ENCODE results near the gene SLC9A8. TPM values are rescaled to one million over a fixed set of nuclear protein-coding genes. Genes with fewer than 3 reads are reported as not detected.

The SLC9A8 gene
- total and polyA plus RNA-seq, 2 donors (not counting 3 experiments of a cell fraction or from before 2014, with no cell fraction given): 5.1 to 14.4 TPM

DNA sequence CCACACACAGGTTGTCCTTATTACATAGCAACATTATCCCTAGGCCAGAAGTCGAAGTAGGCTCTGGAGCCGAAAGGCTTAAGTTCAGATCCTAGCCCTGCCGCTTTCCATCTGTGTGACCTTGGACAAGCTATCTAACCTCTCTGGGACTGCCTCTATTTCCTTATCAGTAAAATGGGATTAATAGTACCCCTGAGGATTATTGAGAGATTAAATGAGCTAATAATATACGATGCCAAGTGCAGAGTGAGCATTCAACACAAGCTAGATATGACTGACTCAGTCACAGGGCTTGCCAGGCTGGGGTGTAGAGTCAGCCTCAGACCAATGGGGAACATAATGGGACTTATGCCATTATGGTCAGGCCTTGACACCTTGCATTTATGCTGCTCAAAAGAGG lies 111.6 kb downstream of the SLC9A8 start:
- POLR2A ChIA-PET: no interaction called here

More for the DNA sequence above, 111.6 kb downstream of the SLC9A8 start:
- Histone ChIP-seq H3K9ac (replicated peaks; ENCODE audit: extremely low read depth, insufficient read depth, low read length) (no peak overlapping the region), H3K4me3 (replicated peaks in 1 of 3; ENCODE audit: insufficient read depth in 1 of 3, low read depth in 1 of 3, low read length in 3 of 3) (no peak overlapping the region), H3K9me1 (replicated peaks; ENCODE audit: control insufficient read depth, extremely low read depth, insufficient read depth, low read length) (no peaks in the 10 kb centered on the region), H3K27ac (ENCODE audit: insufficient read depth, low read depth, low read length) (no peak overlapping the region), H2AFZ (ENCODE audit: low read depth, low read length) (no peak overlapping the region), H4K20me1 (replicated peaks; ENCODE audit: control insufficient read depth, extremely low read depth, insufficient read depth, low read length) (no peaks in the 10 kb centered on the region), H3K27me3 (ENCODE audit: control insufficient read depth in 2 of 2, insufficient read depth in 2 of 2, low read length in 2 of 2) (no peaks in the 10 kb centered on the region), H3K4me2 (ENCODE audit: insufficient read depth, low read length) (no peak overlapping the region), H3K79me2 (ENCODE audit: control insufficient read depth, insufficient read depth, low read length) (no peaks in the 10 kb centered on the region), H3K9me3 (replicated peaks; ENCODE audit: control insufficient read depth, insufficient read depth, low read length) (no peaks in the 10 kb centered on the region), H3K36me3 (ENCODE audit: control insufficient read depth in 2 of 2, extremely low read depth in 1 of 2, insufficient read depth in 2 of 2, low read length in 2 of 2) (no peaks in the 10 kb centered on the region), H3K4me1 (ENCODE audit: control insufficient read depth, extremely low read depth, insufficient read depth, low read length) (peaks cover 3% of the 10 kb centered on the region)
- intact Hi-C loops (cut with micrococcal nuclease): no loop called here
- DNase-seq (ENCODE audit: low read depth, low spot score) (no peak), FAIRE-seq (no peak)
- dilution Hi-C loops (cut with MboI; ENCODE audit: extremely low pct_ligation_motif_present, low sequenced_read_pairs): no loop called here
- BruUV-seq (replicated peaks): no TSS peak
- CTCF ChIA-PET: interaction anchor here (1.1 kb wide), 2 partner anchors 10 to 13 kb away, joined by 3 to 4 read pairs; no protein-coding TSS in a partner anchor
- no peak for TF ChIP-seq JUN (IDR thresholded peaks at IDR 0.05; ENCODE audit: borderline replicate concordance, insufficient read depth, insufficient read length, low read depth)
- TF ChIP-seq, protein P1, sequence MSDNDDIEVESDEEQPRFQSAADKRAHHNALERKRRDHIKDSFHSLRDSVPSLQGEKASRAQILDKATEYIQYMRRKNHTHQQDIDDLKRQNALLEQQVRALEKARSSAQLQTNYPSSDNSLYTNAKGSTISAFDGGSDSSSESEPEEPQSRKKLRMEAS (IDR thresholded peaks at IDR 0.05; ENCODE audit: insufficient read depth, insufficient read length): no peak
- no peak for TF ChIP-seq EZH2 (IDR thresholded peaks at IDR 0.05; ENCODE audit: borderline replicate concordance, low read depth, low read length, severe bottlenecking)
- no peak for TF ChIP-seq GATA2 (IDR thresholded peaks at IDR 0.05; ENCODE audit: insufficient read depth, insufficient read length, low read depth, low read length)
- TF ChIP-seq POLR2AphosphoS5 (IDR thresholded peaks at IDR 0.05; ENCODE audit: insufficient read depth, low read depth, low read length): no peak
- TF ChIP-seq, protein P2, sequence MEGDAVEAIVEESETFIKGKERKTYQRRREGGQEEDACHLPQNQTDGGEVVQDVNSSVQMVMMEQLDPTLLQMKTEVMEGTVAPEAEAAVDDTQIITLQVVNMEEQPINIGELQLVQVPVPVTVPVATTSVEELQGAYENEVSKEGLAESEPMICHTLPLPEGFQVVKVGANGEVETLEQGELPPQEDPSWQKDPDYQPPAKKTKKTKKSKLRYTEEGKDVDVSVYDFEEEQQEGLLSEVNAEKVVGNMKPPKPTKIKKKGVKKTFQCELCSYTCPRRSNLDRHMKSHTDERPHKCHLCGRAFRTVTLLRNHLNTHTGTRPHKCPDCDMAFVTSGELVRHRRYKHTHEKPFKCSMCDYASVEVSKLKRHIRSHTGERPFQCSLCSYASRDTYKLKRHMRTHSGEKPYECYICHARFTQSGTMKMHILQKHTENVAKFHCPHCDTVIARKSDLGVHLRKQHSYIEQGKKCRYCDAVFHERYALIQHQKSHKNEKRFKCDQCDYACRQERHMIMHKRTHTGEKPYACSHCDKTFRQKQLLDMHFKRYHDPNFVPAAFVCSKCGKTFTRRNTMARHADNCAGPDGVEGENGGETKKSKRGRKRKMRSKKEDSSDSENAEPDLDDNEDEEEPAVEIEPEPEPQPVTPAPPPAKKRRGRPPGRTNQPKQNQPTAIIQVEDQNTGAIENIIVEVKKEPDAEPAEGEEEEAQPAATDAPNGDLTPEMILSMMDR (IDR thresholded peaks at IDR 0.05; ENCODE audit: extremely low read depth in 1 of 2, insufficient read depth in 1 of 2, low read depth in 1 of 2, low read length in 2 of 2): no peak
- no peak for TF ChIP-seq POLR2A (IDR thresholded peaks at IDR 0.05; ENCODE audit: low read depth, low read length)
- no peak for TF ChIP-seq MYC (IDR thresholded peaks at IDR 0.05; ENCODE audit: low read depth, low read length)
- no peak for TF ChIP-seq FOS (IDR thresholded peaks at IDR 0.05; ENCODE audit: borderline replicate concordance, insufficient read depth, low read length)

Data from endothelial cell of umbilical vein (primary cell).